Measurements from ENCODE around the gene EIF2D.

The EIF2D gene

GRCh38 chr1:206544562-206545257 is 67.6 kb downstream of the EIF2D start:
- Mint-ChIP-seq H3K27me3 (no peaks in the 10 kb centered on the region), H3K9me3 (no peaks in the 10 kb centered on the region), H3K4me1 (ENCODE audit: low read depth) (peaks cover 34% of the 10 kb centered on the region), H3K27ac (peak overlapping the region; percentile 73), H3K4me3 (no peak overlapping the region), H3K36me3 (ENCODE audit: low read depth) (no peaks in the 10 kb centered on the region)
- peak; percentile 91 for DNase-seq

Data from activated T-cell treated with anti-CD3 and anti-CD28 coated beads, Interleukin-2, amount 50 U/mL, for 24 hours (primary cell).